Right lobe of liver (tissue), 4 donors: ENCODE data around the gene HOXD10.

Experiments
- POLR2A ChIP-seq: fragments of 450-650 bp; IDR thresholded peaks from one replicate; pipeline ENCODE4 v1.6.1; 2017; ENCODE audit warnings: antibody characterized with exemption, mild to moderate bottlenecking
- TF ChIP-seq, protein P1 (sequence below), 4 donors: fragments of 200-600 bp in 3 of 4; fragments of 450-650 bp in 1 of 4; IDR thresholded peaks; one replicate each; pipeline versions ENCODE4 v1.5.1 to v1.8.0; 2016 to 2022; ENCODE audit warnings: antibody characterized with exemption in 4 of 4, mild to moderate bottlenecking in 2 of 4
- donor health status: DM: no; HTN: no; CAD: no.
- donor health status: DM: no; HTN: no; CAD: no.
- donor health status: DM: no; HTN: yes; CAD: no.

- TF ChIP-seq POLR2A: no peak
- TF ChIP-seq, protein P1, sequence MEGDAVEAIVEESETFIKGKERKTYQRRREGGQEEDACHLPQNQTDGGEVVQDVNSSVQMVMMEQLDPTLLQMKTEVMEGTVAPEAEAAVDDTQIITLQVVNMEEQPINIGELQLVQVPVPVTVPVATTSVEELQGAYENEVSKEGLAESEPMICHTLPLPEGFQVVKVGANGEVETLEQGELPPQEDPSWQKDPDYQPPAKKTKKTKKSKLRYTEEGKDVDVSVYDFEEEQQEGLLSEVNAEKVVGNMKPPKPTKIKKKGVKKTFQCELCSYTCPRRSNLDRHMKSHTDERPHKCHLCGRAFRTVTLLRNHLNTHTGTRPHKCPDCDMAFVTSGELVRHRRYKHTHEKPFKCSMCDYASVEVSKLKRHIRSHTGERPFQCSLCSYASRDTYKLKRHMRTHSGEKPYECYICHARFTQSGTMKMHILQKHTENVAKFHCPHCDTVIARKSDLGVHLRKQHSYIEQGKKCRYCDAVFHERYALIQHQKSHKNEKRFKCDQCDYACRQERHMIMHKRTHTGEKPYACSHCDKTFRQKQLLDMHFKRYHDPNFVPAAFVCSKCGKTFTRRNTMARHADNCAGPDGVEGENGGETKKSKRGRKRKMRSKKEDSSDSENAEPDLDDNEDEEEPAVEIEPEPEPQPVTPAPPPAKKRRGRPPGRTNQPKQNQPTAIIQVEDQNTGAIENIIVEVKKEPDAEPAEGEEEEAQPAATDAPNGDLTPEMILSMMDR (IDR thresholded peaks at IDR 0.05): no peak
Observed at GRCh38 chr2:176167398-176167797, 50.8 kb downstream of the HOXD10 start.
